SH-SY5Y (cell line): ENCODE data around the gene TMEM63B.

Experiments
- GATA2 ChIP-seq: IDR thresholded peaks from 2 replicates; pipeline ENCODE4 v1.6.1; 2011; ENCODE audit warnings: mild to moderate bottlenecking, low read depth, low read length
- GATA3 ChIP-seq: IDR thresholded peaks from 2 replicates; pipeline ENCODE4 v1.6.1; 2011; ENCODE audit warnings: low read depth, mild to moderate bottlenecking, low read length, moderate library complexity

DNA sequence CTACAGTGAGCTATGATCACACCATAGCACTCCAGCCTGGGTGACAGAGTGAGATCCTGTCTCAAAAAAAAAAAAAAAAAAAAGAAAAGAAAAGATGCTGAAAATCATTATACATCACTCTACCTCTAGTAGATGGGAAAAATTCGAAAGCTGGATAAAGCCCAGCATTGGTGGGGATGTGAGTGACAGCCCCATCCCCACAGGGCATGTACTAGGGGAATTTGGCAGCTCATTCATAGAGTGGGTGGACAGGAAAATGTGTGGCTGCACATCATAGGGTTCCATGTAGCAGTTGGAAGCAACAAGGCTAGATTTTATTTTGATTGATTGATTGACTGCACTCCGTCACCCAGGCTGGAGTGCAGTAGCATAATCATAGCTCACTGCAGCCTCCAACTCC, 42.1 kb upstream of the TMEM63B start:
- TF ChIP-seq GATA2 (no peak), GATA3 (no peak)
